ENCODE measurements around the gene FAF2.

GRCh38 chr5:176438959-176439757, 9.0 kb upstream of the FAF2 start:
- TF ChIP-seq POLR2A (IDR thresholded peaks at IDR 0.05): no peak
- TF ChIP-seq, protein P1, sequence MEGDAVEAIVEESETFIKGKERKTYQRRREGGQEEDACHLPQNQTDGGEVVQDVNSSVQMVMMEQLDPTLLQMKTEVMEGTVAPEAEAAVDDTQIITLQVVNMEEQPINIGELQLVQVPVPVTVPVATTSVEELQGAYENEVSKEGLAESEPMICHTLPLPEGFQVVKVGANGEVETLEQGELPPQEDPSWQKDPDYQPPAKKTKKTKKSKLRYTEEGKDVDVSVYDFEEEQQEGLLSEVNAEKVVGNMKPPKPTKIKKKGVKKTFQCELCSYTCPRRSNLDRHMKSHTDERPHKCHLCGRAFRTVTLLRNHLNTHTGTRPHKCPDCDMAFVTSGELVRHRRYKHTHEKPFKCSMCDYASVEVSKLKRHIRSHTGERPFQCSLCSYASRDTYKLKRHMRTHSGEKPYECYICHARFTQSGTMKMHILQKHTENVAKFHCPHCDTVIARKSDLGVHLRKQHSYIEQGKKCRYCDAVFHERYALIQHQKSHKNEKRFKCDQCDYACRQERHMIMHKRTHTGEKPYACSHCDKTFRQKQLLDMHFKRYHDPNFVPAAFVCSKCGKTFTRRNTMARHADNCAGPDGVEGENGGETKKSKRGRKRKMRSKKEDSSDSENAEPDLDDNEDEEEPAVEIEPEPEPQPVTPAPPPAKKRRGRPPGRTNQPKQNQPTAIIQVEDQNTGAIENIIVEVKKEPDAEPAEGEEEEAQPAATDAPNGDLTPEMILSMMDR (IDR thresholded peaks at IDR 0.05): no peak

Measured in adrenal gland (tissue), 5 donors.